Left renal cortex interstitium (tissue), 4 donors: ENCODE results near the gene CSMD2. TPM values are rescaled to one million over a fixed set of nuclear protein-coding genes. Genes with fewer than 3 reads are reported as not detected.
"Not testable (repeated sequence)": the region's sequence is repeated elsewhere in the genome, so short reads cannot be mapped to it uniquely, and the experiment has no call there.

Source experiments
- DNase-seq, 4 donors: peaks; one replicate each; pipeline ENCODE4 v3.0.0-alpha.2; 2013; ENCODE audit warnings: low read depth in 4 of 4, low spot score in 2 of 4, missing footprints in 1 of 4
- polyA plus RNA-seq, 4 donors: library from polyadenylated mRNA; unstranded; fragments of 120-200 nt; gene quantifications; one replicate each; pipeline ENCODE4 v1.2.1, GENCODE V29; 2013; ENCODE audit not compliant: insufficient read length in 4 of 4

Gene CSMD2
- polyA plus RNA-seq, 4 donors: 0.60 to 1.4 (median 0.92) TPM

GRCh38 chr1:34016281-34016680, 148.7 kb downstream of the CSMD2 start:
- not testable (repeated sequence) for DNase-seq

- no peak for DNase-seq
Measured at GRCh38 chr1:34013958-34014737, 150.9 kb downstream of the CSMD2 start.

GRCh38 chr1:34013136-34013535, 151.9 kb downstream of the CSMD2 start:
- no peak for DNase-seq

- DNase-seq: no peak
Measured at GRCh38 chr1:34009340-34009985, 155.6 kb downstream of the CSMD2 start.

- DNase-seq: no peak
Measured at GRCh38 chr1:34007760-34008159, 157.3 kb downstream of the CSMD2 start.

GRCh38 chr1:34005309-34005708, 159.7 kb downstream of the CSMD2 start:
- DNase-seq: no peak

- DNase-seq: no peak
Measured at GRCh38 chr1:34002810-34003209, 162.2 kb downstream of the CSMD2 start.

- no peak for DNase-seq
Measured at GRCh38 chr1:33997127-33998036, 167.6 kb downstream of the CSMD2 start.

- no peak for DNase-seq
Measured at GRCh38 chr1:33996281-33996680, 168.7 kb downstream of the CSMD2 start.

- DNase-seq: no peak
Measured at GRCh38 chr1:33993301-33993700, 171.7 kb downstream of the CSMD2 start.

GRCh38 chr1:33990281-33990680, 174.7 kb downstream of the CSMD2 start:
- DNase-seq: no peak

- DNase-seq: no peak
Measured at GRCh38 chr1:33988161-33988560, 176.9 kb downstream of the CSMD2 start.

- DNase-seq: no peak
Measured at GRCh38 chr1:33986390-33987095, 178.5 kb downstream of the CSMD2 start.

- no peak for DNase-seq
Measured at GRCh38 chr1:33985656-33986055, 179.4 kb downstream of the CSMD2 start.

- no peak for DNase-seq
Measured at GRCh38 chr1:33984906-33985565, 180.0 kb downstream of the CSMD2 start.

GRCh38 chr1:33982419-33982818, 182.6 kb downstream of the CSMD2 start:
- DNase-seq: no peak

- DNase-seq: no peak
Measured at GRCh38 chr1:33979341-33979740, 185.7 kb downstream of the CSMD2 start.

GRCh38 chr1:33975961-33976360, 189.1 kb downstream of the CSMD2 start:
- no peak for DNase-seq

GRCh38 chr1:33973799-33974545, 191.1 kb downstream of the CSMD2 start:
- no peak for DNase-seq
